ENCODE measurements around the gene TSC2.

TSC2 gene

GRCh38 chr16:2074071-2074470 is 26.3 kb downstream of the TSC2 start:
- no peak for DNase-seq

GRCh38 chr16:2075631-2076030 is 27.8 kb downstream of the TSC2 start:
- no peak for DNase-seq

GRCh38 chr16:2076072-2076865 is 28.5 kb downstream of the TSC2 start:
- no peak for DNase-seq

- no peak for DNase-seq
These were observed 29.2 kb downstream of the TSC2 start for GRCh38 chr16:2077016-2077415.

GRCh38 chr16:2077696-2078095 is 29.9 kb downstream of the TSC2 start:
- no peak for DNase-seq

GRCh38 chr16:2078096-2078495 is 30.3 kb downstream of the TSC2 start:
- DNase-seq, result no peak

GRCh38 chr16:2078691-2079090 is 30.9 kb downstream of the TSC2 start:
- no peak for DNase-seq

GRCh38 chr16:2079311-2079800 is 31.6 kb downstream of the TSC2 start:
- no peak for DNase-seq

- no peak for DNase-seq
These were observed 32.2 kb downstream of the TSC2 start for GRCh38 chr16:2079991-2080390.

- no peak for DNase-seq
These were observed 33.7 kb downstream of the TSC2 start for GRCh38 chr16:2081201-2082084.

- no peak for DNase-seq
These were observed 34.6 kb downstream of the TSC2 start for GRCh38 chr16:2082171-2082982.

- no peak for DNase-seq
These were observed 35.2 kb downstream of the TSC2 start for GRCh38 chr16:2082983-2083364.

- DNase-seq, result no peak
These were observed 35.6 kb downstream of the TSC2 start for GRCh38 chr16:2083409-2083808.

GRCh38 chr16:2083876-2084780 is 36.3 kb downstream of the TSC2 start:
- no peak for DNase-seq

GRCh38 chr16:2084895-2085625 is 37.3 kb downstream of the TSC2 start:
- DNase-seq, result no peak

GRCh38 chr16:2085669-2086068 is 37.9 kb downstream of the TSC2 start:
- DNase-seq, result no peak

- no peak for DNase-seq
These were observed 38.4 kb downstream of the TSC2 start for GRCh38 chr16:2086106-2086742.

GRCh38 chr16:2086812-2087747 is 39.3 kb downstream of the TSC2 start:
- no peak for DNase-seq
